Ishikawa (cell line): Measurements from ENCODE around the gene TMIE.

Experiments used
- CEBPB ChIP-seq: IDR thresholded peaks from 2 replicates; pipeline ENCODE4 v1.6.1; 2012
- CREB1 ChIP-seq: IDR thresholded peaks from 2 replicates; pipeline ENCODE4 v1.6.1; 2012; ENCODE audit warnings: low read depth
- EGR1 ChIP-seq: IDR thresholded peaks from 2 replicates; pipeline ENCODE4 v1.6.1; 2012
- EP300 ChIP-seq: IDR thresholded peaks from 2 replicates; pipeline ENCODE4 v1.6.1; 2012; ENCODE audit warnings: borderline replicate concordance
- FOXM1 ChIP-seq: IDR thresholded peaks from 2 replicates; pipeline ENCODE4 v1.6.1; 2012; ENCODE audit warnings: low read depth, borderline replicate concordance
- MAX ChIP-seq: IDR thresholded peaks from 2 replicates; pipeline ENCODE4 v1.6.1; 2012
- NFIC ChIP-seq: IDR thresholded peaks from 2 replicates; pipeline ENCODE4 v1.6.1; 2012
- RAD21 ChIP-seq: IDR thresholded peaks from 2 replicates; pipeline ENCODE4 v1.6.1; 2012; ENCODE audit warnings: low read depth
- REST ChIP-seq: IDR thresholded peaks from 2 replicates; pipeline ENCODE4 v1.6.1; 2012; ENCODE audit warnings: low read depth, mild to moderate bottlenecking
- TAF1 ChIP-seq: IDR thresholded peaks from 2 replicates; pipeline ENCODE4 v1.6.1; 2012; ENCODE audit warnings: low read depth, mild to moderate bottlenecking
- TCF12 ChIP-seq: IDR thresholded peaks from 2 replicates; pipeline ENCODE4 v1.6.1; 2012; ENCODE audit warnings: low read depth
- TEAD4 ChIP-seq: IDR thresholded peaks from 2 replicates; pipeline ENCODE4 v1.6.1; 2012
- USF1 ChIP-seq: IDR thresholded peaks from 2 replicates; pipeline ENCODE4 v1.6.1; 2012
- YY1 ChIP-seq: IDR thresholded peaks from 2 replicates; pipeline ENCODE4 v1.6.1; 2012; ENCODE audit warnings: low read depth
- ZBTB7A ChIP-seq: IDR thresholded peaks from 2 replicates; pipeline ENCODE4 v1.6.1; 2012; ENCODE audit warnings: low read depth

The TMIE gene

GRCh38 chr3:46705751-46706552 is 4.8 kb downstream of the TMIE start:
- TF ChIP-seq USF1 (no peak), ZBTB7A (no peak), EP300 (no peak), TAF1 (no peak), EGR1 (no peak), CREB1 (no peak), NFIC (no peak), REST (no peak), TEAD4 (no peak), MAX (no peak)

- TF ChIP-seq REST (no peak), EP300 (no peak), FOXM1 (no peak), USF1 (no peak), ZBTB7A (no peak), CREB1 (no peak), YY1 (no peak), EGR1 (no peak), MAX (no peak), TCF12 (no peak), NFIC (no peak), TAF1 (no peak), RAD21 (no peak), TEAD4 (no peak), CEBPB (no peak)
These were observed 5.8 kb downstream of the TMIE start for GRCh38 chr3:46706771-46707582.

GRCh38 chr3:46707601-46708011 is 6.4 kb downstream of the TMIE start:
- TF ChIP-seq EGR1 (no peak), RAD21 (no peak), CEBPB (no peak), ZBTB7A (no peak), USF1 (no peak), TAF1 (no peak), NFIC (no peak), YY1 (no peak), FOXM1 (no peak), EP300 (no peak), TCF12 (no peak), CREB1 (no peak), REST (no peak), MAX (no peak), TEAD4 (no peak)
